NCI-H82 treated with DMSO at 0.1 percent for 48 hours (cell line): ENCODE measurements around the gene TSPEAR.

Experiments used
- DNase-seq: peaks from one replicate; lab custom pipeline; 2025; ENCODE audit not compliant: unreplicated experiment; lab: John Stamatoyannopoulos, UW

TSPEAR gene

DNA sequence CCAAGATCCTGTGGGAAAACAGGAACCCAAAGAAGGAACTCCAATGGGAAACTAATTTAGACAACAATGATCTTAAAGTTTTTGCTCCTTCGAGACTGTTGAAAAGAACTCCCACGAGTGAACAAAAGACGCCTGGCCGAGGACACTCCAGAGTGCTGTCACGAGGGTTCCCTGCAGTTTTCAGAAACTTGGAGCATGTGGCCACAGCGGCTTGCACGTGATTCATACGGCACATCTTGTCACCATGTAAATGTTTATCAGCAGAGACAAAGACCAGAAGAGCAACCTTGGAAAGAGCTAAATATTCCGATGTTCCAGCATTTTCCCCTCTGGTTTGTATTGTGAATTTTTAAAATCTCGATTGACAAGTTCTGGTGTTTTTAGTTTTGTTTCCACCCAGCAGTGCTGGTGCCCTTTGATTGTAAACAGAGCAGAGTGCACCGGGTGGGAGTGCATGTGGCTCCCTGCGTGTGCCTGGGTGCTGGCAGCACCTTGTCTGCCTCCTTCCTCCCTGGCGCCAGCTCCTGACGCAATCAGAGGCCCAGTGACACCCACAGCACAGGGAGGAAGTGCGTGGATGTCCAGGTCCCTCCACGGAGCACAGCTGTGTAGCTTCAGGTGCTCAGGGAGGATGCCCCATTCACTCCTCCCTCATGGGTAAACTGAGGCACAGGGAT lies 233.1 kb downstream of the TSPEAR start:
- DNase-seq: no peak

DNA sequence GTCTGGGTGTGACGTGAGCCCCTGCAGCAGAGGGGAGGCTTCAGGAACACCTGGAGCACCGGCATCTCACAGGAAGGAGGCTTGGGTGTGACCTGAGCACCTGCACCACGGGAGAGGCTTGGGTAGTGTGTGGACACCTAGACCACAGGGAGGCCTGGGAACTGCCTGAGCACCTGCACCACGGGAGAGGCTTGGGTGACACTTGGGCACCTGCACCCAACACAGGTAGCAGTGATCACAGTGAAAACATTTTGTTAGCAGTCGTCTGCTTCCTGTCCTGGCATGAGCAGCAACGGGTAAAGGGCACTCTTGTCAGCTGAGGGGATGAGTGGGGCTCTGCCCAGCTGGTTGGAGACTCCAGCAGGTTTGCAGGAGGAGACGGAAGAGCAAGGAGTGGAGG lies 233.7 kb downstream of the TSPEAR start:
- no peak for DNase-seq

DNA sequence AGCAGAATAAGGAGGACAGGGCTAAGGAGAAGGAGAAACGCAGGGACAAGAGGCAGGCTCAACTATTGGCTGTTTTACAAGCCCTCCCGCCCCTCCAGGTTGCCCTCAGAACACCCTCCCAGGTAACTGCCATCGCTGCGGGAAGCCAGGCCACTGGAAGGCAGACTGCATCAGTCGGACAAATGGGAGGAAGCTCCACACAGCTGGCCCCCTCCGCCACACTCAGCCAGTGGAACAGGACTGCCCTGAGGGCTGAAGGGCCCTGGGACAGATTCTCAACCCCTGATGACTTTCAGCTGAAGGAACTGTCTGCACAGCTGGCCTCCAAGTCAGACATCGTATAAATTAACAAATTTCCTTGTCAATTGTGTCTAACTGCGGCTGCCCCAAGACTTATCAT lies 234.2 kb downstream of the TSPEAR start:
- DNase-seq: no peak

DNA sequence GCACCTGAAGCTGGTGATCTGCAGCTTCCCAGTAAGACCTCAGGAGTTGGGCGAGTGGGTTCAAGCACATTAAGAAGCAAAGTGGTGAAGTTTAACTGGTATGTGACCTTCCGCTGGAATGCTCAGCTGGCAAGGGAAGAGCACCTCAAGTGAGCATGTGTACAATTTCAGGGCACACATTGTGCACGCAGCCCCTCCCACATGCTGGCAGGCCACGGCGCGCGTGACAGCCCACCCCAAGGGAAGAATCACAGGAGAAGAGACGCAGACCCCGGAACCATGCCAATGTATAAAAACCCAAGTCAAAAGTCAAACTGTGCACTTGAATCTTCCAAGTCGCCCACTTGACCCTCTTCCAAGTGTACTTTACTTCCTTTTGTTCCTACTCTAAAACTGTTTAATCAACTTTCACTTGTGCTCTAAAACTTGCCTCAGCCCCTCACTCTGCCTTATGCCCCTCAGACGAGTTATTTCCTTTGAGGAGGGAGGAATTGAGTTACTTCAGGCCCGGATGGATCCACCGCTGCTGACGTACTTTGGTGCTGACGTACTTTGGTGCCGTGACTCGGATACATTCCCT lies 236.0 kb downstream of the TSPEAR start:
- no peak for DNase-seq

DNA sequence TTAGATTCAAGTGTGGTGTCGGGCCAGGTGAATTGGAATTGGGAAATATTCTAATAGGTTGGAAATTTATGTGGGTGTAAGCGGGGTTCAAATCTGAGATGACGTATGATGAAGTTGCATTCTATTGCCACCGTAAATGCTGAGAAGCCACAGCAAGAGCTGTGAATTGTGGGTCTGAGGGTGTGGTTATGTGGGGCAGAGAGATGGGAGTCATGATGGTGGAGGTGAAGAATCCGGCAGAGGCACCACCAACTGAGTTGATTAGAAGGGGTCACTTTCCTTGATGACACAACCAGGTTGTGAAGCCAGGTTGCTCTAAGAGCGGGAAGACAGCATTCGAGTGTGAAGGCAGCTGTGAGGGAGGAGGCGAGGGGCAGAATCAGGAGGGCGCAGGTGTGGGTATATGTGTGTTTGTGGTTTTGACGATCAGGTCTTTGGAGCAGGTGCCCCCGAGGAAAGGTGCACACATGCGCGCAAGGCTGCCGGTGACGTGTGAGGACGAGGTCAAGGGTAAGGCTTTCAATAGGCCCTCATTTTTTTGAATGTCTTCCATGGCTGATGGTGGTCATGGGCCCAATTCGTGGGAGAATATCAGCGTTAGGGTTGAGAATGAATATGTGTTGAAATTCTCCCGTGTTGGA lies 237.3 kb downstream of the TSPEAR start:
- DNase-seq: no peak

DNA sequence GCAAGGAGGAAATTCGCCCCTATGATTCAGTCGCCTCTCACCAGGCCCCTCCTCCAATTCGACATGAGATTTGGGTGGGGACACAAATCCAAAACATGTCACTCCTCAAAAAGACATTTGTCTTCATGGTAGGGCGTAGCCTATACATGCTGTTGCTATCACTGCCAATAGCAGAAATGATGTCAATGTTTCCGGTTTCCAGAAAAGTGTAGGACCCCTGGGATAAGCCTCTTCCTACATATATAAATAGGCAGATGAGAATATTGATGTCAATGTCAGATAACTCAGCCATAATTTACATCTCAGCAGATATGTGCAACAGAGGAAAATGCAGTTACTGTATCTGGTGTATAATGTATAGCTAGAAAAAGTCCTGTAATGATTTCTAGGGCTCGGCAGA lies 239.4 kb downstream of the TSPEAR start:
- no peak for DNase-seq

DNA sequence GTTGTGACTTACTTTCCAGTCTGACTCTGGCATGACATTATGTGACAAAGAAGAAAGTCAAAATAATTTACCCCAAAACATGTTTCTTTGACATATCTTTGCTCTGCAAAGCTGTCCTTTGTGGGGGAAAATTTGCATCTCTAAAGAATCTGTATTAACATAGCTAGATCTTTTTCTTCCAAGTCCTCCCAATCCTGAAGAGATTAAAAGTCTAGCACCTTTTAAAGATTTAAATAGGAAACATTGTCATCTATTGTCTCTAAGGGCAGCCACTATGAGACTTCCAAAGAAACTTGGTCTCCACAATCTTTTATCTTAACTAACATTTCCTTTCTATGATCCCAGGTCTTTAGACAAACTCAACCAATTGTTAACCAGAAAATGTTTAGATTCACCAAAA lies 240.0 kb downstream of the TSPEAR start:
- no peak for DNase-seq

DNA sequence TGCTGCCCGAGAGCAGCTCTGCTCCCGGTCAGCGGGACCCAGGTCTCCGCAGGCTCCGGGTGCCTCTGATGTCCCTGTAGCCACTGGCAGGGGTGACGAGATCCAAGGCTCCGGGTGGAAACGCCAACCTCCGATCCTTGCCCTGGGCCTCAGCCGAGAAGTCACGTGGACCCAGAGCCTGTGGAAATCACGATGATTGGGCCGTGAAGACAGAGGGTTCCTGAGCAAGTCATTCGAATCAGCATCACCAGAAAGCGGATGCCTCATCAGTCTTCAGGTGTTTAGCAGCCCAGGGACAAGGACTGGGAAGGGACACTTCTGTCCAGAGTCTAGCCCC lies 243.5 kb downstream of the TSPEAR start:
- DNase-seq: no peak

DNA sequence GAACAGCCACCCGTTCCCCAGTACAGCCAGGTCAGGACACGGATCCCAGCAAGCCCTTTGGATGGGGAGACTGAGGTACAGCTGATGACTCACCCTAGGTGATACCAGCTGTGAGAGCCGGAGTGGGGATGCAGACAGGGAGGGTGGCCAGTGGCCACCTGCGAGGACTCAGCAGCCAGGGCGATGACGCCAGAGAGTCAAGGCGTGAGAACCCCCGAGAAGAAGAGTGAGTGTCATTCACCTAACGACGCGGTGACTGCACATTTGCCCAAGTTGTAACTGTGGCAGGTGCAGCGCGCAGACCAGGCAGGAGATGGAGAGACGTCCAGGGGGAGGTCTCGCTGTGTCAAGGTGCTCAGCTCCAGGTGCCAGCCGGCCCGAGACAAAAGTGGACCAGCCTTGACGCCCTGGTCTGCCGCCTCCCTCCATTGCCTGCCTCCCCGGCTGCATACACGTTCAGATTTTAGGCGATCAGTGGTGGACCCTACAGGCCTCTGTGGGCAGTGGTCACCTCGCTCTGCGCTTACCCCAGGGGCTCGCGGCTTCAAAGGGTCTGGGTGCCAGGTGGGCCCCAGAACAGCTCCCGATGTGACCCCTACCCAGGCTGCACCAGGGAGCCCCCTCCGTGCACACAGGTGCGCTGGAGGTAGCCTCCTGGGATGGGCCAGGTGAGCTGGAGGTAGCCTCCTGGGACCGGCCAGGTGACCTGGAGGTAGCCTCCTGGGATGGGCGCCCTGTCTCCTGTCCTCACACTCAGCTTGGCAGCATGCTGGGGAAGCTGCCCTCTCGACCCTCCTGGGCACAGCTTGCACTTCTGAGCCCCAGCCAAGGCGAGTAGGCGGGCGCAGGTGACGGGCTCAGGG lies 244.1 kb downstream of the TSPEAR start:
- no peak for DNase-seq

DNA sequence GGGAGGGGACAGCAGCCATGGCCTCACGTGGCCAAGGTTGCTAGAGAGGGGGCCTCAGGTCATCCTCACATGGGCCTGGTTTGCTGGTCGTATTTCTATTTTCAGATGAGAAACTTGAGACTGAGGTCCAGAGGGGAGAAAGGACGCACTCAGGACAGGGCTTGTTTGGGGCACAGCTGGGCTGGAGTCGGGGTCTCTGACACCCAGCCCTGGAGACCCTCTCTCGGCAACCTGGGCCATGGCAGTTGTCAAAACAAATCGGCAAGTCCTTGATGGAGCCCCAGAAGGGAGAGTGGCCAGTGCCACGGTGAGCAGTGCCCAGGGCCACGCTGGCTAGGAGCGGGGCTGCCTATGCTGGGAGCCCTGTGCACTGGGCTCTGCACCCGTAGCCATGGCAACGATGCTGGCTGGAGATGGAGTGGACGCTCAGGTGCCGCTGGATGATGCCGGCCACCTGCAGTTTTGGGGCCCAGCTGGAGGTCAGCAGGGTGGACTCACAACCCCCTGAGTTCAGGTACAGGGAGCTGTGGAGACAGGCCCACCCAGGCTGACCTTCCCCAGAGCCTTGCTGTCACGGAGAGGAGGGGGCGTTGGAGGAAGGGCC lies 244.9 kb downstream of the TSPEAR start:
- no peak for DNase-seq

DNA sequence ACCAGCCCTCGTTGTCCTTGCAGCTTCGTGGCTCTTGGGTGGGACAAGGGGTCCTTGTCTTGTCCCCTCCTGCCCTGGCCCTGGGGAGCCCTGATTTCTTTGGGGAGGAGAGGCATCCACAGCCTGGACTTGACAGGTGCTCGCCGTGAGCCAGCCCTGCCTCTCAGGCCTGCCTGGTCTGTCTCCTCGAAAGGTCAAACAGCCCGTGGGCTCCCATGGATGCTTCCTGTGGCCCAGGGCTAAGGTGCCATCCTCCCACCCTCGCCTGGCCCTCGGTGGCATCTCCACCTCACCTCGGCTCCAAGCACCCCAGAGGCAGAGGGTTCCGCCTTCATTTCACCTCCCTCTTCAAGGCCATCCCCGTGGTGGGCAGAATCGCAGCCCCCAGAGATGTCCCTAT lies 247.0 kb downstream of the TSPEAR start:
- DNase-seq: no peak

DNA sequence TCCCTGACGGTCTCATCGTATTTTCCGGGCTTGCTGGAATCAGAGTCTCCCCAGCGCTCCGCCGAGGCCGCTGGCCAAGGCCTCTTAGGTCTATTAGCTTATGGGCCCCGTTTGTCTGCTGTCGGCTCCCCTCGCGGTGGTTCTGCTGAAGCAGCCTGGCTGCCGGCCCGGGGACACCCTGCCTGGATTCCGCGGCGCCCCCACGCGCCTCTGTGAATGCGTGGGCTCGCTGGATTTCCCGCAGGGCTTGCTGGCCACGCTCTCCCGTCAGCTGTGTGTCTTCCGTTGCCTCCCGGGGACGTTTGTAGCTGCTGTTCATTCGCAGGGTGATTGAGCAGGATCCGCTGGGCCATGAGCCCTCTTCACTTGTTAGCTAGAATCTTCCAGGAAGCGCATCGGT lies 247.6 kb downstream of the TSPEAR start:
- no peak for DNase-seq

DNA sequence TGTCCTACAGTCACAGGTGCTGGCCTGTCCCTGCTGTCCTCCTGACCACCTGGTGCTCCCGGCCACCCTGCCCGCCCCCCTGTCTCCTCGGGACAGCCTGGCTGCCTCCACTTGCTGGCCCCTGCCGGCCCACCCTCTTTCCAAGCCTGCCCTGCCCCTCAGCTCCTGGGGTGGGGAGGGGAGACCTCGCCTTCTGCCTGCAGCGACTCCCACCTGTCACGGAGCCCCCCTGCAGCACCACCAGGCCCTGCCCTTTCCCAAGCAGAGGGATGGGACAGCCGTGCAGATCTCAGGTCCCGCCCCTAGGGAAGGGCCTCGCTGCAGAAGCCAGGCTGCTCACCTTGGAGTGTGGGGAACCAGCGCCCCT lies 248.6 kb downstream of the TSPEAR start:
- DNase-seq: no peak

DNA sequence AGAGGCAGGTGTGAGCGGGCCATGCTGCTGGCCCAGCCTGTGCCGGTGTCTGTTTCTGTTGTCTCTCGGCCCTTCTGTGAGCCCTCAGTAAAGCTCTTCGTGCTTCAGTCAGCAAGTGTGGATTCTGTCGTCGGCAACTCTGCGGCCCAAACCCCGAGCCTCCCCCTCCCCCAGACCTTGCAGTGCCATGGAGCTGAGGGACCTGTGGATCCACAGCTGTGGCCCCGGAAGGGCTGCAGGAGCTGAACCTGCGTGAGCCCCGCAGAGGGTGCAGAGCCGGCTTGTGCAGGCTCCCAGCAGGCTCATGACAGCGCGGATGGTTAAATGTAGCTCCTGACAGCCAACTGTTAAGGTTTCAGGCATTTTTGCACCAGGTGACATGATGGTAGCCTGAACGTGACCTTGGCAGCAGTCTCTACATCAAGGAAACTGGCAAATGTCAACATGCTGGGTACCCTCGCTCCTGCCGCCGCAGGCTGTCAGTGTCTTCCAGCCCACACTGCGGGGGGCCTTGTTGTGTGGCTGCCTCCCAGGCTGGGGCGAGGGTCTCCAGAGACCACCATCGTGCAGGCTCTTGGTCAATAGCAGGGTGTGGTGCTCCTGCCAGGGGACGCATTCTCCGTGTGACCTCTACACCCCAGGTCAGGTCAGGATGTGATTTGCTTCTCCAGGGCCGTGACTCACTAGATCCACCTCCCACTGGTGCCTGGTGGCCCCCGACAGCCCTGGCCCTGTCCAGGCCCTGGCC lies 249.1 kb downstream of the TSPEAR start:
- DNase-seq: no peak

DNA sequence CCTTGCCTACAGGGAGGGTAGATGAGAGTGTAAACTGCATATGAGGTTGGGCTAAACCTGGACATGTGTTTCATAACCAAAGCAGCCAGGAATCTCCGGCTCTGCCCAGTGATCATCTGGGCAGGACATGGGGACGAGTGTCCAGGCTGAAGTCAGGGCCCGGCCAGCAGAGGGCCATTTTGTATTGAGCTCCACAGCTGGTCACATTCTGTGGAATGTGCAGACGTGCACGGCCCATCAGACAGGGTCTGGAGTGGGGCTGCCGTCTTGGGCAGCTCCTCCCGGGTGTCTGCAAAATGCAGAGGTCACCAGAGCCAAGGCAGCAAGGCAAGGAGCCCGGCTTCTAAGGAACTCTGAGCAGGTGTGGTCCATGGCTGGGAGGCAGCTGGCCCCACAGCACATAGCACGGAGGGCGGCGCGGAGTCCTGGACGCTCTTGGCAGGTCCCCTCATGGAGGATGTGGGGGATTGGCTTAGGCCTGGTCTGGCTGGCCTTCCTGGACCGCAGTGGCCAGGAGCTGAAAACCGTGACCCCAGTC lies 249.8 kb downstream of the TSPEAR start:
- no peak for DNase-seq

DNA sequence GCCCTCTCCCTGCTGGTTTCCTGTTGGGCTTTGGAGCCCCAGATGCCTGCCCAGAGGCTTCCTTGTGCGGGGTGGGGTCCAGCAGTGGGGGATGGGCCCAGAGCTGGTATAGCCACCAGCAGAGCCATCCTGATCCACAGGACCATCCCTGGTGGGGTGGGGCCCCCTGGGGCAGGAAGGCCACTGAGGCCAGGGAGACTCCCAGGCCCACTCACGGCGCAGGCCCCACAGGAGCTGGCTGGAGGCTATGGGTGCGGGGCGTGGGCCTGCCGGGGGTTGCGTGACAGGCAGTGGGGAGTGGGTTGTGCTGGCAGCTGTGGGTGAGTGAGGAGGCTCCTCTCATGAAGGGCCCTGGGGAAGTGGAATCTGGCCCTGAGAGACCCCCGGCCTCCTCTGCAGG lies 250.4 kb downstream of the TSPEAR start:
- no peak for DNase-seq

DNA sequence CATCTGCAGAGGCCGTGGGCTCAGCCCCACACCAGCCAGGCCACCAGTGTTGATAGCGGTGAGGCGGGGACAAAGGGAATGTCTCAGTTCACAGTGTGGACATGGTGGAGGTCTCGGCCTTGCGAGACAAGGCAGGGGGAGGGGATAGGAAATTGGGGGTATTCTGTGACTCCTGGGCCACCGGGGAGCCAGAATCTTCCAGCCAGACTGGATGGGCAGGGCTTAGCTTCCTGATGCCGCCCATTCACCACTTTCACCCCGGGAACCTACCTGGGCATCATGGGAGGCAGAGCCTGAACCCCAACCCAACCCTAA lies 251.0 kb downstream of the TSPEAR start:
- no peak for DNase-seq

DNA sequence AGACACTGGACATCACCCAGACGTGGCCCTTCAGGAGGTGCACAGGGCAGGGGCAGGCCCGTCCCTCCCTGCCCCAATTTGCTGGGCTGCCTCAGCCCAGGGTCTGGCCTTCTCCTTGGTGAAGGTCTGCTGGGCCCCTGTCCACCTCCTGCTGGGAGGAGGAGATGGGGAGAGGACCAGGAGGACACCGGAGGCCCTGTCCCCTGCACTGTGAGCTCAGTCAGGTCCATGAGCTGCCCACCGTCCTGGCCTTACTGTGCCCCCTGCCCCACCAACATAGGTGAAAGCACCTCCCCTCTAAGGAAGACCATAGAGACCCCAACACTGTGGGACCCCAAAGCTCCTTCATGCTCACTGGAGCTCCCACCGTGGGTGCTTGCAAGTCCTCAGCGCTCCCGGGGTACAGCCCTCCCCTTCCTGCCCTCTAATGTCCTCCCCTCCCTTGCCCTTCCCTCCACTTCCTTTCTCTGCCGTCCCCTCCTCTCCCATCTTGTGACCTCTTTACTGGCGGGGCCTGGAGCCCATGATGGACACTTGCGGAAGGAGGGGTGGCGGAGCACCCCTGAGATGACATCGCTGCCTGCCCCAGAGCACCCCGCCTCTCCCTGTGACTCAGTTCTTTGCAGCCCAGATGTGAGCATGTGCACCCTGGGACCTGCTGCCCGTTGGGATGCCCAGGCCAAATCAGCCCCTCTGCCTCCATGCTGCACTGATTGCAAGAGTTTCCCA lies 251.5 kb downstream of the TSPEAR start:
- no peak for DNase-seq

DNA sequence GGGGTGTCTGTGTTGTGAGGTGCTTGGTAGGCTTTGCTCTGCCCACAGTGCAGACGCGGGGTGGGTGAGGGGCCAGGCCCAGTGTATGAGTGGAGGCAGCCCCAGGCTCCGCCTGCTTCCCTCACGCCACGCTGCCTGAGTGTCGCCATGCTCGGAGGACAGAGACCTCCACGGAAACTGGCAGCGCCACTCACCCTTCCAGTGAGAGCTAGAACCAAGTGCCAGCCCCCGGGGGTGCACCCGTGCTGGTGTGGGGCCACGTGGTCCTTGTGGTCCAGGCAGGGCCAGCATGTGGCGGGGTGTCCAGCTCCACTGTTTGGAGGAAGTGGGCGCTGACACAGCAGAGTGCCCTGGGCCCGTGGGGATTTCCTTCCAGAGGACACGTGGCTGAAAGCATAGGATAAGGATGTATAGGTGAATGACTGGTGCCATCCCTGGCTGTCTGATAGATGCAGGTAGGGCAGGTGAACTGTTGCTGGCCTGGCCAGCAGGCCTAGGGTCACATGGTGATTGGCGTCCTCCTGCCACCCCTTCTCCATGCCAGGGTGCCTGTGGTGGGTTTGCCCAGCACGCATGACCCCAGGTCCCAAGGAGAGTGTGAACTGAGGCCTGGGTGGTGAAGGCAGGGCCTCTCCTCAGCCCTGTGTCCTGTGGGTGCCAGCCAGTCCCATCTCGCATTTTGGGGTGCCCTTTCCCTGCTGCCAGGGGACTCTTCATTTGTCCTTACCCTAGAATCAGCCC lies 252.2 kb downstream of the TSPEAR start:
- DNase-seq: no peak
